Activated naive CD8-positive, alpha-beta T cell treated with anti-CD3 and anti-CD28 coated beads, Interleukin-2, amount 50 U/mL, for 16 hours (primary cell): Measurements from ENCODE around the gene CPT2.

Experiments
- DNase-seq: peaks from one replicate; pipeline ENCODE4 v3.0.0-alpha.2; 2020; ENCODE audit warnings: low read depth, low spot score

Gene CPT2

DNA sequence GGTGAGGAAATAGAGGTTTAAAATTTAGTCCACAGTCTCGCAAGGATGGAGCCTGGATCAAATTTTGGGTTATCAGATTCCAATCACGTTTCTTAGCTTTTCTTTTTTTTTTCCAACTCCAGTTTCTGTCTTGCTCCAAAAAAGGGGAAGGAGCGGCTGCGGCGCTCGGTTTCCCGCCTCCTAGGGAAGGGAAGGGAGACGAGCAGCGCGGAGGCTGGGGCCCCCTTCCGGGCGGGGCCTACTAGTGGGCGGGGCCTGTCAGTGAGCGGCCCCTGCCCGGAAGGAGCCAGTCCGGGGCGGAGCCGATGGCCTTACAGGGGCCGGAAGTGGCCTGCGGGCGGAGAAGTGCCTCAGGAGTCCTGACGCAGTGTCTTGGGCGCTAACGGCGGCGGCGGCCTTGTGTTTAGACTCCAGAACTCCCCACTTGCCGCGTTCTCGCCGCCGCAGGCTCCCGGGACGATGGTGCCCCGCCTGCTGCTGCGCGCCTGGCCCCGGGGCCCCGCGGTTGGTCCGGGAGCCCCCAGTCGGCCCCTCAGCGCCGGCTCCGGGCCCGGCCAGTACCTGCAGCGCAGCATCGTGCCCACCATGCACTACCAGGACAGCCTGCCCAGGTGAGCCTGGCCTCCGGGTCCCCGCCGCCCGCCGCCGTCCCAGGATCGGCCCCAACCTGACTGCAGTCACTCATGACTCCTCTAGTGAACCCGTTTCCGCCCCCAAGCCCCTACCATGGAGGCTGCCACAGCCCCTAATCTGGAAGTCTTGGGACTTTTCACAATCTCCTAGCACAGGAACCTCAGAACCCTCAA is at the start of gene CPT2:
Gene CPT2 (plus strand): TSS at position 340 of the 806 bp plus-strand sequence. CDS start 120 bp downstream, at position 460.
- peak; percentile 78 for DNase-seq

DNA sequence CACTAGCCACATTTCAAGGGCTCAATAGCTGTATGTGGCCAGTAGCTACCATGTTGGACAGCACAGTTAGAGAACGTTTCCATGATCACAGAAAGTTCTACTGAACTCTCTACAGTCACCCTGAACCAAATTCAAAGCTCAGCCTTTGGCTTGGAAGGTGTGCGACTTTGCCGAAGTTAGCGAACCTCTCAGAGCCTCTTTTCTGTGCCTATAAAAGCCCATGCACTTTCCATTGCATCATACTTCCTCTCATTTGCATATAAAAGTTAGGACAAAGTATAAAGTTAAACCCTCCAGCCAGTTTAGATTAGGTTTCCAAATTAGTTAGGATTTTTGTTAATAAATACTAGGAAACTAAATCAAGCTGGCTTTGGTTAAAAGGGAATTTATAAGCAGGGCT is 49.5 kb upstream of the CPT2 start:
- DNase-seq = no peak

DNA sequence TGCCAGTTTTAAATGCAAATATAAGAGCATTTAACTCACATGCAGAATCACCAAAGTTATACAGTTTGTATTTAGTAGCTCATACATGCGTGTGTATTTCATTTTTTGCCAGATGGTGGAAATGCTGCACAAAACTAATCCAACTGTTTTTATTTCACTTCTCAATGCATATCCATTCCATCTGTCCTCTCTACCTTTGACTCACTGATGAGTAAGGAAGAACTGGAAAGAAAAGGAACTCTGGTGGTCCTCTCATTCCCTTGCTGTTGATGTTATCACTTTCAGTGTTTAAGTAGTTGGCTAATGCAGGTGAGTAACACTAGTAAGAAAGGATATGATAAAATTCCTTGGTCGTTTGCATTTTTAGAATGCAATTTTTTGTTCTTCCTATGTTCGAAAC is 48.5 kb upstream of the CPT2 start:
- no peak for DNase-seq

DNA sequence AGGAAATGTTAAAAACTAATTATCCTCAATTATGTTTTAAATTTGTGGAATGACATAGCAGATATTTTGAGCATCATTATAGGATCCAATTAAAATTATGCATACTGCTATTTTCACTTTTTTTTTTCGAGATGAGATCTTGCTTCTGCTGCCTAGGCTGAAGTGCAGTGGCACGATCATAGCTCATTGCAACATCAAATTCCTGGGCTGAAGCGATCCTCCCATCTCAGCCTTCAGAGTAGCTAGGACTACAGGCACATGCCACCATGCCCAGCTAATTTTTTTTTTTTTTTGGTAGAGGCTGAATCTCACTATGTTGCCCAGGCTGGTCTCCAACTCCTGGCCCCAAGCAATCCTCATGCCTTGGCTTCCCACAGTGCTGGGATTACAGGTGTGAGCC is 42.9 kb upstream of the CPT2 start:
- DNase-seq = no peak

DNA sequence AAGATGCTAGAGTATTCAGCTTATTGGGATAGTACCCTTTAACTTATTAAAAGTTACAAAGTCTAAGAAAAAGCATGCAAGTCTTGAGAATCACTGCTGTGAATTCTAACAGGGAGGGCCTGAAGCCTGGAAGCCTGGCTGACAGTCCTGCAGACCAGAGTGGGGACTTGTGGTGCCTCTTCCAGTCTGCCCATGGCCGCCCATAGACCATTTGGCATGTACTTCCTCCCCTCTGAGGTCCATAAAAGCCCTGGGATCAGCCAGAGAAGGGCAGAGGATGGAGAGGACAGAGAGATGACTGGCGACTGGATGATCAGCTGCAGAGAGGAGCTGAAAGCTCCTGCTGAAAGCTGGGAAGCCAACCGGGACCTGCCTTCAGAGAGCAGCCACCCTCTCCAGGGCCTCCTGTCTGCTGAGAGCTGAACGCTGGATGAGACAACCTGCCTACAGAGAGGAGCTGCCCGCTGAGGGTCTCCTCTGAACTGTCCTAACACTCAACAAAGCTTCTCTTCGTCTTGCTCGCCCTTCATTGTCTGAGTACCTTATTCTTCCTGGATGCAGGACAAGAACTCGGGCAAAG is 41.7 kb upstream of the CPT2 start:
- no peak for DNase-seq

DNA sequence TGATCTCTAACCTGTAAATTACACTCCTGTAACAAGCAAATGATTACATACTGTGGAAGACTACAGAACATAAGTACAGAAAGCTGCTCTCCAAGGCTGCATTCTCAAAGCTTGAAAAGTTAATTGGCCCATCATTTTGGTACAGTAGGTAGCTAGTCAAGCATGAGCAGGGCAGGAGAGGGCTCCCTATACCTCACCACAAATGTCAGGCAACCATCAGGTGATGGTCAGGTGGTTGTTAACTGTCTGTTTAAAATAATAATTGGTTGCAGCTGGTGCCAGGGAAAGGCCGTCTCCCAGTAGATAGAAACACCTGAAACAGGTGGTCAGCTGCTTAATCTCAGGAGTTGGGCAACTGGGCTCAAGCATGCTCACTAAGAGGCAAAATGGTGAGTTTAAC is 41.1 kb upstream of the CPT2 start:
- no peak for DNase-seq

DNA sequence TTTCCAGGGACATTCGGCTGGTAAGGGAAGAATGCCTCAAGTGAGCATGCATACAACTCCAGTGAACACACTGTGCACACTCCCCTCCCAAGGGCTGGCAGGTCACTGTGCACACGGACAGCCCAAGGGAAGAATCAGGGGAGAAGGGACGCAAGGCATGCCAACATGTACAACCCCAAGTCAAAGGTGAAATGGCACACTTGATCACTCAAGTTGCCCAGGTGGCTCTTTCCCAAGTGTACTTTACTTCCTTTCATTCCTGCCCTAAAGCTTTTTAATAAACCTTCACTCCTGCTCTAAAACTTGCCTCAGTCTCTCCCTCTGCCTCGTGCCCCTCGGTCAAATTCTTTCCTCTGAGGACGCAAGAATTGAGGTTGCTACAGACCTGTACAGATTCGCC is 40.7 kb upstream of the CPT2 start:
- no peak for DNase-seq

DNA sequence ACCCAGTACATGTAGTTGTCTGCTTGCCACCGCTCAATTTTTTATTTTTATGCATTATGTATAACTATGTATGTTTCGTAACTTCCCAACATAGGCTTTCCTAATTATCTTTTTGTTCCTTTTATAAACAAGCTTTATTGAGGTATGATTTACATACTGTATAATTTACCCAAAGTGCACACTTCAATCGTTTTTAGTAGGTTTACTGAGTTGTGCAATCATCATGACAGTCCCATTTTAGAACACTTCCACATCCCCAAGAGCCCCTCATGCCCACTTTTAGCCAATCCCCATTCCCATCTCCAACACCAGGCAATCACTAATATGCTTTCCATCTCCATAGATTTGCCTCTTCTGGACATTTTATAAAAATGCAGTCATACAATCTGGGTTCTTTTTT is 39.8 kb upstream of the CPT2 start:
- no peak for DNase-seq

DNA sequence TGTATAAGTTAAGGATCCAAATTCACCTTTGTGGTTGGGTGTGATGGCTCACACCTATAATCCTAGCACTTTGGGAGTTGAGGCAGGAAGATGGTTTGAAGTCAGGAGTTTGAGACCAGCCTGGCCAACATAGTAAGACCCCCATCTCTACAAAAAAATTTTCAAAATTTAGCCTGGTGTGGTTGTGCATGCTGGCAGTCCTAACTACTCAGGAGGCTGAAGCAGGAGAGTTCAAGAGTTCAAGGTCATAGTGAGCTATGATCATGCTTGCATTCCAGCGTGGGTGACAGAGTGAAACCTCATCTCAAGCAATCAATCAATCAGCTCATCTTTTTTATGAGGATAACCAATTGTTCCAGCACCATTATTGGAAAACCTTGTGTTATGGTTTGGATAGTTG is 37.7 kb upstream of the CPT2 start:
- DNase-seq = no peak

DNA sequence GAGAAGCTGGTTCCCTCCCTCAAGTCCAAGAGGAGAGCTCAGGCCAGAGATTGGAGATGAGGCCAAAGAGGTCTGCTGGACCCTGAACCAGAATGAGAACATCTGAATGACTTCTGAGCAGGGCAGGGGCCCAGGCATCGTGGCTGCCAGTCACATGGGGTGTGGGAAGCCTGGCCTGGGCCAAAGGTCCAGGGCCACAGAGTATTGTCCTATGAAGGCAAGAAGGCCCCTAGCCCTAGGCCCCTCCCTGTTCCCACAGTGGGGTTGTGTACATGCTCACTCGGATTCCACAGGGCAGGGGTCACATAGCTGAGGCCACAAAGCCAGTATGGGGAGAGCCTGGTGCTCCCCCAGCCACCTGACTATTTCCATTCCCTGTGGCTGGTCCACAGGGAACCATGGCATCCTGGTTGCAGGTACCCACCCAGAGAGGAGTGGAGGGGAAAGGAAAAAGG is 35.7 kb upstream of the CPT2 start:
- DNase-seq = no peak

DNA sequence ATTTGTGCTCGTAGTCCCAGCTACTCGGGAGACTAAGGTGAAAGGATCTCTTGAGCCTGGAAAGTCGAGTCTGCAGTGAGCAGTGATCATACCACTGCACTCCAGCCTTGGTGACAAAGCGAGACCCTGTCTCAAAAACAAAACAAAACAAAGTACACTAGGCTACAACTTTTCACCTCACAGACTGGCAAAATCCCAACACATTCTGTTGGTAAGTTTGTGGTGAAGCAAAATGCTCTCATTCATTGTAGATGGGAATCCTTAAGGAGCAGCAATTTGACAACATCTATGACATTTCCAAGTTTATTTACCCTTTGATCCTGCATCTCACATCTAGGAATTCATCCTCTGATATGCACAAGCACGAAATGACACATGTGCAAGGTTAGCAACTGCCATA is 34.0 kb upstream of the CPT2 start:
- DNase-seq = no peak

DNA sequence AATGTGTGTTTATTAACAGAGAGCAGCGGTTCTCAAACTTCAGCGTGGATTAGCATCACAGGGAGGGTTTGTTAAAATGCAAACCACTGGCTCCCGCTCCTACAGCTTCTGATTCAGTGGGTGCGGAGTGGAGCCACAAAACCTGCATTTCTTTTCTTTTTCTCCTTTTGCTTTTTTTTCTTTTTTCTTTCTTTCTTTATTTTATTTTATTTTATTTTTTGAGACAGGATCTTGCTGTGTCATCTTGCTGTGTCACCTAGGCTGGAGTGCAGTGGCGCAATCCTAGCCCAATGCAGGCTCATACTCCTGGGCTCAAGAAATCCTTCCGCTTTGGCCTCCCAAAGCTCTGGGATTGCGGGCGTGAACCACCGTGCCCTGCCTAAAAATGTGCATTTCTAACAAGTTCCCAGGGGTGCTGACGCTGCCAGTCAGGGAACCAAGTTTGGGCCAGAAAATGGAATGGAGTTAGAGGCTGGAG is 33.3 kb upstream of the CPT2 start:
- no peak for DNase-seq

DNA sequence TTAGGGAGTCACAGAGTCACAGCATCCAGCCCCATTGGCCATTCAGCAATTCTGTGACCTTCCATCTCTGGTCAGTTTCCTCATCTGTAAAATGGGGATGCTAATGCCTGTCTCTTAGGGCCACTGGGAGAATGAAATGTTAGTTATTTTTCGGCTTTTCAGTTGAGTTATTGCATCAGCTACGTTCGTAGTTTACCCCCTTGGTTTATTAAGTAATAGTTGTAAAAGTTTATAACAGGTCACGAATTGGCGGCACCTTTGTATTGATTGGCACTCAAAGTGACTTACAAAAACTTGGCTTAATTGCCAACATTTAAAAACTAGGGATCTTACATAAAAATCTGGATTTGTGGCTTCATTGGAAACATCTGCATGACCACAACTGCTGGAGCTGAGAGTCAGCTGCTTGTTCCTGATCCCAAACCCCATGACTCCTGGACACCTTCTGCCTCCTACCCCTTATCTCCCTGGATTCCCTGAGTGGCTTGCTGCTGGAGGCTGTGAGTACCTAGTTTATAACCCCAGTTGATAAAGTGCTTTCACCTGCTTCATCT is 31.1 kb upstream of the CPT2 start:
- no peak for DNase-seq

DNA sequence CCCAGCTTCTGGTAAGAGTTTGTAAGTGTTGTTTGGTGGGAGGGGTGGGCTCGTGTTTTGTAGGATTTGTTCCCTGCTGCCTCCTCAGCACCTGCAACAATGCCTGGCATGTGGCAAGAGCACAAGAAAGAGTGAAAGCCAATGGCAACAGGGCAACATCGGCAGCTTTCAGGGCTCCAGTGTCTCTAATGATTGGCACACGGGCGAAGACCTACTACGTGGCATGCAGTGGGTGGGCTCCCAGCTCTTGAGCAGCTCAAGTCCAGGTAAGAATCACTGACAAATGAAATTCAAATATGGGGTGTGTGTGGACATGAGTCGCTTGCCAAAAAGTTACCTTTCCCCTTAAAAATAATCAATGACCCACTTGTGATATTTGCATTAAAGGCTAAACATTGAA is 30.3 kb upstream of the CPT2 start:
- DNase-seq = no peak

DNA sequence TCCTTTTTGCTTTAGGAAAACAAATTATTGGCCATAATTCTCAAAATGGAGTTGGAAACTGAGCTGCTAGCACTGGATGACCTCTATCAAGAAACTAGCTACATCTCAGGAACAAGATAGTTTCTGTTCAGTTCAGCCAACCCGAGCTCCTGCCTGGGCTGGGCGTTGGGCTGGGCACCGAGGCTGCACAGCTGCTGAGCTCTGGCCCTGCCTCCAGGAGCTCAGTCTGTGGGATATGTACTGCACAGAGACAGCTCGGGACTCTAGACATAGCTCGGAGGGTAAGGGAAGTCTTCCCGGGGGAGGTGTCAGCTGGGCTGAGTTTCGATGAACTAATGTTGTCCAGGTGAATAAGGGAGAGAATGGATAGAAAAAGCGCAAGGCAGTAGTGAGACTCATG is 29.7 kb upstream of the CPT2 start:
- no peak for DNase-seq

DNA sequence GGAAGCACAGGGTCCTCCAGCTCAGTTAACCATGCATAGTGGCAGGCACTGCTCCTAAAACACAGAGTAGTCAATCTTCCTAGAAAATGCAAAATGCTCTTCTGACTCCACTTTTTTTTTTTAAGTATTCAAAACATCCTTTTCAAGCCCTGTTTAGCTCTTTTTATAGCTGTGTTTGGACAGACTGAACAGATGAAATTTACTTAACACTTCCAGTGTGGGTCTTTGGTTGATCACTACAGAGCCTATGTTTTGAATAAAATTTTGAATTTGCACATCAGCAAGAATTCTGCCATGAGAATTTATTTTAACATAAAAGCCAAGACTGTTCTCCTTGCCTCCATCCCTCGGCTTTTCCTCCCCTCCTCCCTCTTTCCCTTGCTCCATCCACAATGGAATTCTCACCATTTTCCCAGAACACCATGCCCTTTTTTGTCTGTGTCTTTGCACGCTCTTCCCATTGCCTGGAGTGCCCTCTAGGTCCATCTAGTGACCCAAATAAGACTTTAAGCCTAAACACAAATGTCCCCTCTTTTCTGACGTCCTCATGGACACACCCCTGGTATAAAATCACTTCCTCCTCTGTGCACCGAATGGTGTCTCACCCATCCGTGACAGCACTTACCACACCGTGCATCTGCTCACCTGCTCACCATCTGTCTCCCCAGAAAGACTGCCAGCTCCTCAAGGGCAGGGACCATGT is 24.0 kb upstream of the CPT2 start:
- DNase-seq = no peak

DNA sequence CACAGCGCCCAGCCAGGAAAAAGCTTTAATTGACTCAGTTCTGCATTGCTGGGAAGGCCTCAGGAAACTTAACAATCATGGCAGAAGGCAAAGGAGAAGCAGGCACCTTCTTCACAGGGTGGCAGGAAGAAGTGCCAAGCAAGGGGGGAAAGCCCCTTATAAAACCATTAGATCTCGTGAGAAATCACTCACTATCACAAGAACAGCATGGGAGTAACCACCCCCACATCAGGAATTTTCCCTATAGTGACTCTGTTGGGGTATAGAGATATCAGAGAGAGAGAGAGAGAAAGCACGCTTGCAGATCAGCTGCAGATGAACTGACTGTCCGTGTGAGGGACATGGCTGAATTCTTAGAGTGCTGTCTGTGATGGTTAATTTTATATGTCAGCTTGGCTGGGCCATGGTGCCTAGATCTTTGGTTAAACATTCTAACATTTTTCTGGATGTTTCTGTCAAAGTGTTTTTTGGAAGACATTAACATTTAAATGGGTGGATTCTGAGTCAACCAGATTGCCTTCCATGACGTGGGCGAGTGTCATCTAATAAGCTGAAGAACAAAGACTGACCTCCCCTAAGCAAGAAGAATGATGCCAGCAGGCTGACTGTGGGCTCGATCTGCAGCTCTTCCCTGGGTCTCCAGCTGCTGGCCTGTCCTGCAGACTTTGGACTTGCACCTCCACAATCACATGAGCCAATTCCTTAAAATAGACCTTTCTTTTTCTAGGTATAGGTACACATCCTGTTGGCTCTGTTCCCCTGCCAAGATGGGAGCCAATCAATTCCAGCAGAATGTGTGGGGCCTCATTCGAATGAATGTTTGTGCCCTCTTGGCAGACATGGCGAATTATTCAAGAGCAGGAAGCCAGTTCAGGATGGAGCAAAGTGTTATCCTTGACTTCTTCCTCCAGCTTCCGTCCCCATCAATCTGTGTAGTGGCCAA is 21.4 kb upstream of the CPT2 start:
- no peak for DNase-seq

DNA sequence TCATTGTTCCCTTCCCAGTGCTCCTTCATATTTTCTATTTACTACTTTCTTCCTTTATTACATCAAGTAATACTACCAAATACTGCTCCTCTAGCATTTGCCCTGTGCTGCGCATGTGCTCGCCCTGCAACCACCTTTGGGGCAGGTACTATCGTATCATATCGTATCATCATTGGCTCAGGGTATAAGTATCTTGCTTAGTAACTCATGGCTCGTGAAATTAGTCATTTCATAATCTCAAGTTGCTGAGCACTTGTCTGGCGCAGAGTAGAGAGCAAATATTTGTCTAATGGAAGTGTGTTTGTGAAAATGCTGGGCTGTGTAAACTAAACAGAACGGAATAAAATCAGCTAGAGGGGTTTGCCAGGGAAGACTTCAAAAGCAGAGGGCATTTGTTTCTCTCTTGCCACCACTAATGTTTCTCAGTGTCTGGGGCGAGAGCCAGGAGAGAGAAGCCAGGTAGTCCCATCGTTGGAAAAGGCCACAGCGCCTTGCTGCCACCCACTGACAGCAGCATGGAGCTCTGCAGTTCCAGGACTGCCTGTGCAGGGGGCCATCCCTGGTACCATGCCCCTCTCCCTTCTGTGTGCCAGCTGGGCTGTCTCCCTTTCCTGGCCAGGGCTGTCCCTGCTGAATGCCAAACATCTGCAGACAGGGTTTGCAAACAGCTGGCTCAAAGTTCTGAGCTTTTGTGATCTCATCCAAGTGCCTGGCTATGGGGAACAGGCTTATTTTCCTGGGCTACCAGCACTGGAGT is 20.0 kb upstream of the CPT2 start:
- no peak for DNase-seq

DNA sequence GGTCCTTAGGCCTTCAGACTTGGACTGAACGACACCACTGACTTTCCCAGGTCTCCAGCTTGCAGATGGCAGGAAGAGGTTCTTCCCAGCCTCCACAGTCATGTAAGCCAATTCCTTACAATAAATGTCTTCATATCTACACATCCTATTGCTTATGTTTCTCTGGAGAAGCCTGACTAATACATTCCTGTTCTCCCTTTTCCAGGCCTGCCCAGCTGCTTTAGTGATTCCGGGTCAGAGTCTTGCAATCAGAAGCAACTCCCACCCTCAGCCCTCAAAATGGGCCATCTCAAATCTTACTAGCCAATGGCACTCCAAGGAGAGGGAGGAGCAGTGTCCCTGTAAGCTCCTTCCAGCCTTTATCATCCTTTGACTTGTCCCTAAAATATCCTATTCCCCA is 16.4 kb upstream of the CPT2 start:
- DNase-seq = no peak

DNA sequence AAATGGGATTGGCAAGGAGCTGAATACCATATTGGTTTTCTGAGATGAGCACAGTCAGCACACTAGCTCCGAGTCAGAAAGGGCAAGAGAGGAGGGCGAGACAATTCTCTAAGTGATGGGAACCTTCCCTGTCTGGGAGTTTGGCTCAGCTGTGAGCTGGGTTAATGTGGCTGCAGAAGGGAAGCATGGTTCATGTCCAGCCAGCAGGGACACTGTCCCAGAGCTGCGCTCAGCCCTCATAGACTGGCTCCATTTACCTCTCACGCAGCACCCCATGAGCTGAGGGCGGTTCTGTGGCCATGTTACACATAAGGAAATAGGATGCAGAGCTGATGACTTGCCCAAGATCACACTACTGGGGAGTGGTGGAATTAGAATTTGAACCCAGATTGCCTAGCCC is 15.7 kb upstream of the CPT2 start:
- DNase-seq = no peak
